Panc1 (cell line): Measurements from ENCODE around the gene ROR1. TPM values are rescaled to one million over a fixed set of nuclear protein-coding genes. Genes with fewer than 3 reads are reported as not detected.

Source experiments
- ATAC-seq: fragments of 200-7000 bp; cut with Tn5 transposase; 2 replicates; pipeline ENCODE4 v1.9.1; 2020; ENCODE audit warnings: mild to moderate bottlenecking, moderate library complexity
- BruUV-seq: library from RNA; stranded (reverse); fragments of 400-500 nt; replicated peaks from 2 replicates; lab custom pipeline; 2021; lab: Mats Ljungman, UMichigan
- CTCF ChIA-PET: fragments of 300-600 bp; sonication (Branson Sonifier 250); formaldehyde crosslinking; loops from one replicate; lab custom pipeline; 2022; ENCODE audit warnings: antibody characterized with exemption; lab: Charles Lee
- POLR2A ChIA-PET: fragments of 300-600 bp; sonication (Branson Sonifier 250); formaldehyde crosslinking; loops from one replicate; lab custom pipeline; 2022; ENCODE audit warnings: antibody characterized with exemption; lab: Charles Lee
- DNase-seq: peaks from one replicate; pipeline ENCODE4 v3.0.0-alpha.2; 2010; ENCODE audit warnings: low read depth, low spot score
- H3K27ac ChIP-seq: 2 replicates; pipeline ENCODE4 v1.5.1; 2011; ENCODE audit warnings: mild to moderate bottlenecking, low read length, inconsistent platforms
- H3K27me3 ChIP-seq: fragments of 200-500 bp; sonication (Bioruptor generic); 2 replicates; pipeline ENCODE4 v1.6.0; 2014; ENCODE audit warnings: low read length, inconsistent platforms; ENCODE audit not compliant: control insufficient read depth, insufficient read depth
- H3K36me3 ChIP-seq: fragments of 200-500 bp; sonication (Bioruptor generic); 2 replicates; pipeline ENCODE4 v1.5.1; 2014; ENCODE audit warnings: inconsistent platforms, mild to moderate bottlenecking, low read length, moderate library complexity; ENCODE audit not compliant: control insufficient read depth, insufficient read depth
- H3K4me1 ChIP-seq: 2 replicates; pipeline ENCODE4 v1.5.1; 2011; ENCODE audit warnings: inconsistent platforms, mild to moderate bottlenecking, low read length, moderate library complexity; ENCODE audit not compliant: control insufficient read depth, insufficient read depth
- H3K4me3 ChIP-seq, 2 experiments: 2 replicates each; pipeline ENCODE4 v1.5.1; 2011 to 2012; ENCODE audit warnings: low read depth in 2 of 2, low read length in 2 of 2, mild to moderate bottlenecking in 2 of 2, inconsistent platforms in 1 of 2, moderate library complexity in 1 of 2
- H3K9me3 ChIP-seq: fragments of 200-500 bp; sonication (Bioruptor generic); 2 replicates; pipeline ENCODE4 v1.5.1; 2014; ENCODE audit warnings: low read depth, mild to moderate bottlenecking, inconsistent platforms, low read length, moderate library complexity; ENCODE audit not compliant: control insufficient read depth, insufficient read depth
- POLR2AphosphoS5 ChIP-seq: IDR thresholded peaks from 2 replicates; pipeline ENCODE4 v1.6.1; 2012; ENCODE audit warnings: mild to moderate bottlenecking, low read depth, low read length, moderate library complexity
- SIN3A ChIP-seq: IDR thresholded peaks from 2 replicates; pipeline ENCODE4 v1.6.1; 2012; ENCODE audit warnings: low read depth, mild to moderate bottlenecking, low read length, moderate library complexity, borderline replicate concordance; ENCODE audit not compliant: insufficient read depth
- TCF7L2 ChIP-seq: IDR thresholded peaks from 2 replicates; pipeline ENCODE4 v1.6.1; 2011; ENCODE audit warnings: mild to moderate bottlenecking, low read depth, low read length, inconsistent platforms
- in situ Hi-C: cut with HindIII; loops from 2 replicates; pipeline ENCODE4 v1.10.0; 2016; ENCODE audit warnings: low sequenced_read_pairs, low pct_unique_long_range_greater_than_20kb
- intact Hi-C: fragments of 100-400 bp; cut with micrococcal nuclease; formaldehyde crosslinking; loops from one replicate; pipeline ENCODE4 v1.10.0; 2022; ENCODE audit not compliant: unreplicated experiment
- total RNA-seq: library from RNA; stranded (reverse); gene quantifications from one replicate; pipeline ENCODE4 v1.2.1, GENCODE V29; 2021; ENCODE audit not compliant: unreplicated experiment
- TF ChIP-seq, protein P1 (sequence below): fragments of 450-650 bp; IDR thresholded peaks from 2 replicates; pipeline ENCODE4 v1.5.1; 2017; ENCODE audit warnings: mild to moderate bottlenecking
- TF ChIP-seq, protein P2 (sequence below), 2 experiments: IDR thresholded peaks; 2 replicates each; pipeline ENCODE4 v1.6.1; 2011 to 2012; ENCODE audit warnings: low read depth in 2 of 2, control low read depth in 1 of 2, low read length in 1 of 2, mild to moderate bottlenecking in 1 of 2, moderate library complexity in 1 of 2; ENCODE audit not compliant: insufficient read depth in 1 of 2

ROR1 gene
- total RNA-seq, 1 experiment from 2014 or later = 19.3 TPM

DNA sequence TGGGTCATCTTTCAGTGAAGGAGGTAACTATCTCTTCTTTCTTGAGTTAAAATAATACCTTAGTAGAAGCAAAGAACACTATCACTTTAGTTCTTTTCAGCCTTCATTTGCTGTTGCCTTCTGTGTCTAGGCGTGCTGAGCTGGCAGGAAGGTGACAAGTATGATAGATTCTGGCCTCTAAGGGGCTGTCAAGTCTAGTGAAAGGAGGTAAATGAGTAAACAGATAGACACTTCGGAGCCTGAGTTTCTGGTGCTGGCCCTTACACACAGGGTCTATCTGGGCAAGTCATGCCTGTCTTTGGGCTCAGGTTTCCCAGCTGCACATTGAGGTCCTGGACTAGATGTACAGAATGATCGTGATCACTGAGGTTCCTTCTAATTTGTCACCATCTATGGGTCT, 89.3 kb downstream of the ROR1 start:
- no peak for TF ChIP-seq SIN3A
- TF ChIP-seq TCF7L2 = no peak
- no peak for TF ChIP-seq POLR2AphosphoS5
- TF ChIP-seq, protein P1, sequence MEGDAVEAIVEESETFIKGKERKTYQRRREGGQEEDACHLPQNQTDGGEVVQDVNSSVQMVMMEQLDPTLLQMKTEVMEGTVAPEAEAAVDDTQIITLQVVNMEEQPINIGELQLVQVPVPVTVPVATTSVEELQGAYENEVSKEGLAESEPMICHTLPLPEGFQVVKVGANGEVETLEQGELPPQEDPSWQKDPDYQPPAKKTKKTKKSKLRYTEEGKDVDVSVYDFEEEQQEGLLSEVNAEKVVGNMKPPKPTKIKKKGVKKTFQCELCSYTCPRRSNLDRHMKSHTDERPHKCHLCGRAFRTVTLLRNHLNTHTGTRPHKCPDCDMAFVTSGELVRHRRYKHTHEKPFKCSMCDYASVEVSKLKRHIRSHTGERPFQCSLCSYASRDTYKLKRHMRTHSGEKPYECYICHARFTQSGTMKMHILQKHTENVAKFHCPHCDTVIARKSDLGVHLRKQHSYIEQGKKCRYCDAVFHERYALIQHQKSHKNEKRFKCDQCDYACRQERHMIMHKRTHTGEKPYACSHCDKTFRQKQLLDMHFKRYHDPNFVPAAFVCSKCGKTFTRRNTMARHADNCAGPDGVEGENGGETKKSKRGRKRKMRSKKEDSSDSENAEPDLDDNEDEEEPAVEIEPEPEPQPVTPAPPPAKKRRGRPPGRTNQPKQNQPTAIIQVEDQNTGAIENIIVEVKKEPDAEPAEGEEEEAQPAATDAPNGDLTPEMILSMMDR = no peak
- TF ChIP-seq, protein P2, sequence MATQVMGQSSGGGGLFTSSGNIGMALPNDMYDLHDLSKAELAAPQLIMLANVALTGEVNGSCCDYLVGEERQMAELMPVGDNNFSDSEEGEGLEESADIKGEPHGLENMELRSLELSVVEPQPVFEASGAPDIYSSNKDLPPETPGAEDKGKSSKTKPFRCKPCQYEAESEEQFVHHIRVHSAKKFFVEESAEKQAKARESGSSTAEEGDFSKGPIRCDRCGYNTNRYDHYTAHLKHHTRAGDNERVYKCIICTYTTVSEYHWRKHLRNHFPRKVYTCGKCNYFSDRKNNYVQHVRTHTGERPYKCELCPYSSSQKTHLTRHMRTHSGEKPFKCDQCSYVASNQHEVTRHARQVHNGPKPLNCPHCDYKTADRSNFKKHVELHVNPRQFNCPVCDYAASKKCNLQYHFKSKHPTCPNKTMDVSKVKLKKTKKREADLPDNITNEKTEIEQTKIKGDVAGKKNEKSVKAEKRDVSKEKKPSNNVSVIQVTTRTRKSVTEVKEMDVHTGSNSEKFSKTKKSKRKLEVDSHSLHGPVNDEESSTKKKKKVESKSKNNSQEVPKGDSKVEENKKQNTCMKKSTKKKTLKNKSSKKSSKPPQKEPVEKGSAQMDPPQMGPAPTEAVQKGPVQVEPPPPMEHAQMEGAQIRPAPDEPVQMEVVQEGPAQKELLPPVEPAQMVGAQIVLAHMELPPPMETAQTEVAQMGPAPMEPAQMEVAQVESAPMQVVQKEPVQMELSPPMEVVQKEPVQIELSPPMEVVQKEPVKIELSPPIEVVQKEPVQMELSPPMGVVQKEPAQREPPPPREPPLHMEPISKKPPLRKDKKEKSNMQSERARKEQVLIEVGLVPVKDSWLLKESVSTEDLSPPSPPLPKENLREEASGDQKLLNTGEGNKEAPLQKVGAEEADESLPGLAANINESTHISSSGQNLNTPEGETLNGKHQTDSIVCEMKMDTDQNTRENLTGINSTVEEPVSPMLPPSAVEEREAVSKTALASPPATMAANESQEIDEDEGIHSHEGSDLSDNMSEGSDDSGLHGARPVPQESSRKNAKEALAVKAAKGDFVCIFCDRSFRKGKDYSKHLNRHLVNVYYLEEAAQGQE (IDR thresholded peaks at IDR 0.05; ENCODE audit: insufficient read depth in 1 of 2, low read depth in 2 of 2, low read length in 1 of 2) = no peak
- Histone ChIP-seq H3K9me3 (no peaks in the 10 kb centered on the region), H3K27ac (no peak overlapping the region), H3K4me3 (no peak overlapping the region), H3K4me1 (peaks cover 44% of the 10 kb centered on the region), H3K27me3 (no peaks in the 10 kb centered on the region), H3K36me3 (no peaks in the 10 kb centered on the region)
- no TSS peak for BruUV-seq
- no peak for DNase-seq
- 0 out of 2 replicates have a peak, but pooled peaks have one; percentile 25 for ATAC-seq
- intact Hi-C loops (loop anchor here (10.0 kb wide), 1 partner anchor 88 kb away; the partner anchor contains the start of gene ROR1), in situ Hi-C loops (no loop called here)
- POLR2A ChIA-PET = no interaction called here
- CTCF ChIA-PET = no interaction called here

DNA sequence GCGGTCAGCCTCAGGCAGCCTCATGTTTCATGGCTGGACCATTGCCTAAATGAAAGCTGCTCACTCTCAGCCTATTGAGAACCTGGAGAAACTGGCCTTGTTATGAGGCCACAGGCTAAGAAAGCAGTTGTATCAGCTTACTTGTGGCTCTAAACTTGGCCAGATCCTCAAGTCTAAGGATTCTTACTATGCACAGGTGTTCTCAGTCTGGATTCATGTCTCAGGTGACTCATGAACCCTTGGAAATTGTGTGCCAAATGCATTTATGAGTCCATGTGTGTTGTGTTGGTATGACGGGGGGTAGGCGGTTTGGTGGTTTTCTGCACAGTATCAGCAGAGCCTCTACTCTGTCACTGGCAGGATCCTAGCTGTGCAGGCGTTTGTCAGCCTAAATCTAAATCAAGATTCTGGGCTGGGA, 90.4 kb downstream of the ROR1 start:
- no peak overlapping the region for H3K4me3 ChIP-seq
- POLR2A ChIA-PET = interaction anchor here (0.6 kb wide), 1 partner anchor 256 kb away, joined by 3 read pairs; no protein-coding TSS in a partner anchor
- no peaks in the 10 kb centered on the region for H3K27me3 ChIP-seq
- BruUV-seq = no TSS peak
- in situ Hi-C loops = no loop called here
- TF ChIP-seq, protein P1 = no peak
- TF ChIP-seq POLR2AphosphoS5 (no peak), TCF7L2 (no peak), SIN3A (no peak)
- TF ChIP-seq, protein P2 (IDR thresholded peaks at IDR 0.05; ENCODE audit: insufficient read depth in 1 of 2, low read depth in 2 of 2, low read length in 1 of 2) = no peak
- intact Hi-C loops = loop anchor here (10.0 kb wide), 1 partner anchor 89 kb away; the partner anchor contains the start of gene ROR1
- DNase-seq (no peak), ATAC-seq (no peak)
- CTCF ChIA-PET = no interaction called here
- no peak overlapping the region for H3K27ac ChIP-seq
- H3K36me3 ChIP-seq = no peaks in the 10 kb centered on the region
- peaks cover 52% of the 10 kb centered on the region for H3K4me1 ChIP-seq
- H3K9me3 ChIP-seq = no peaks in the 10 kb centered on the region
